ENCODE data around the gene NOXO1.
"Not testable (repeated sequence)": the region's sequence is repeated elsewhere in the genome, so short reads cannot be mapped to it uniquely, and the experiment has no call there.

Gene NOXO1

GRCh38 chr16:2019518-2019920 lies 38.2 kb upstream of the NOXO1 start, which contains the start of gene NPW:
NPW (plus strand) TSS chr16:2019785.
- no peak for TF ChIP-seq CTCF (IDR thresholded peaks at IDR 0.05; ENCODE audit: low read depth, low read length)
- no peak for DNase-seq (ENCODE audit: extremely low read depth, low read depth)

- no peak for DNase-seq (ENCODE audit: extremely low read depth, low read depth)
- peak; percentile 46 for TF ChIP-seq CTCF (IDR thresholded peaks at IDR 0.05; ENCODE audit: low read depth, low read length)
Observed at GRCh38 chr16:2016407-2016922, 35.2 kb upstream of the NOXO1 start.

GRCh38 chr16:2015947-2016208 lies 34.6 kb upstream of the NOXO1 start:
- no peak for DNase-seq (ENCODE audit: extremely low read depth, low read depth)
- no peak for TF ChIP-seq CTCF (IDR thresholded peaks at IDR 0.05; ENCODE audit: low read depth, low read length)

- no peak for TF ChIP-seq CTCF (IDR thresholded peaks at IDR 0.05; ENCODE audit: low read depth, low read length)
Observed at GRCh38 chr16:2015117-2015946, 34.1 kb upstream of the NOXO1 start.

GRCh38 chr16:2013527-2013926 lies 32.3 kb upstream of the NOXO1 start:
- DNase-seq (ENCODE audit: extremely low read depth, low read depth), result no peak
- no peak for TF ChIP-seq CTCF (IDR thresholded peaks at IDR 0.05; ENCODE audit: low read depth, low read length)

More at GRCh38 chr16:2015117-2015946, 34.1 kb upstream of the NOXO1 start:
- no peak for DNase-seq (ENCODE audit: extremely low read depth, low read depth)

- not testable (repeated sequence) for DNase-seq (ENCODE audit: extremely low read depth, low read depth)
Observed at GRCh38 chr16:2011726-2012125, 30.5 kb upstream of the NOXO1 start.

GRCh38 chr16:2009791-2010510 lies 28.7 kb upstream of the NOXO1 start, which contains the start of gene ZNF598:
ZNF598 (minus strand) TSS chr16:2009821.
- peak; percentile 66 for DNase-seq (ENCODE audit: extremely low read depth, low read depth)
- TF ChIP-seq CTCF (IDR thresholded peaks at IDR 0.05; ENCODE audit: low read depth, low read length), result no peak; the same call in 1 of the 2 replicates
